Measurements from ENCODE around the gene CASK. TPM values are rescaled to one million over a fixed set of nuclear protein-coding genes. Genes with fewer than 3 reads are reported as not detected.
A peak's percentile ranks its signal among the peaks of the same experiment; 100 is the strongest.

Gene CASK
- polyA plus RNA-seq, 3 donors = 43.6 to 48.2 (median 47.1) TPM

- DNase-seq = no peak
These were observed 332.7 kb downstream of the CASK start for GRCh38 chrX:41590641-41591040.

- DNase-seq = no peak
These were observed 333.6 kb downstream of the CASK start for GRCh38 chrX:41589634-41590270.

GRCh38 chrX:41588271-41588670, 335.1 kb downstream of the CASK start:
- no peak for DNase-seq

DNA sequence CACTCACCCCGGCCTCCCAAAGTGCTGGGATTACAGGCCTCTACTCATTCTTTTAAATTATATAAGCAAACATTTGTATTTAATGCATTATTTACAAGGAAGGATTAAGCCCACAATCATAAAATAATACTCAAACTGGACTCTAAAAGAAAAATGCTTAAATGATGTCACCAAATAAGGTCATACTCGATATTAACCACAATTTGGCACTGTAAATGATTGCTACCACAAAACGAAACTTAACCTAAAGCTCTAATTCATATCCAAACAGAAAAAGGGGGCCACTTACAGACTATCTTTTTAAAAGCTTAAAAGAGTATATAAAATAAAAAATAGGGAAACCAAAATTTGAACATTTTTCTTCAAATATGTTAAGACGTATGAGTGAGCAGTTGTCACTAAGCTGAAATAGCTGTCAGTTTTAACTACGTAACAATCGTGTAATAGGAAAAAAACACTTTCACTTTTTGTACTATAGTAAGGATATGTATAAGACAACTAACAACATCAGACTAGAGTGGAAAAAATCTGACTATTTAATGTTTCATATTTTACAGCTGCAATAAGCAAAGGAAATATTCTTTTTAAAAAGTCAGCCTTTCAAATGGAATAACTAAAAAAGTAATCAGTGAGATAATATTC, 342.8 kb downstream of the CASK start:
- no peak for DNase-seq

- no peak for DNase-seq
These were observed 359.5 kb downstream of the CASK start for GRCh38 chrX:41563876-41564275.

DNA sequence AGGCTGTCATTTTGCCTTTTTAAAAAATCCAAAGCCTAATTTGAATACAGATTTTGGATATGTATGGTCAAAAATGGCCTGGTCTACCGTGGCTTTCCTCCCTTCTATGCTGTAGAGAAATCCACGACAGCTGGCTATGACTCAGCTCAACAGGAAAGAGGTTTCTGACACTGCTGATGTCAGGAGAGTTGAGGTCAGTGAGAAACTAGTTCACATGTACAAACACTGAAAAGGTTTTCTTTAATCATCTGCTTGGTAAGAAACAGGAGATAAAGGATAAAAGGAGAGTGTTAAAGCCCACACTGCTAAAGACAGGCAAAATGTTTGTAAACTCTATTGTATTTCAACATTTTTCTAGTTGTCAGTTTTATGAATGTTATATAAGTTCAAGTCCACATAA, 362.3 kb downstream of the CASK start:
- DNase-seq = peak; percentile 14

GRCh38 chrX:41559235-41560052, 363.9 kb downstream of the CASK start:
- DNase-seq = peak; percentile 10

DNA sequence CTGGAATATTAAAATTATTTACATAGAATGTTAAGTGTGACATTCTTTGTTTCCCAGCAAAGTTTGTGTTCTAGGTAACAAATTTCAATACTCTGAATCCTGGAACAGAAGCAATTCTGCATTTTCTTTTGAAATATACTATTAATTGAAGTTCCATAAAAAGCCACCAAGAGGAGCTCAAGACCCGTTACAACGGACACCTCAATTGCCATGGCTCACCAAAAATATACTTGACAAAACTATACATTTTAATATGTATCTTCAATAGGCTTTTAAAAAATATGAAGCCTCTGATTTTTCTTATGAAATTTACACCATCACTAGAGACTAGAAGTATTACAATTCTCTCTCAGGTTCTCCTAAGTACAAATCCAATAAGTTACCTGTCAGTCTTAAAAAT, 364.8 kb downstream of the CASK start:
- DNase-seq = no peak

DNA sequence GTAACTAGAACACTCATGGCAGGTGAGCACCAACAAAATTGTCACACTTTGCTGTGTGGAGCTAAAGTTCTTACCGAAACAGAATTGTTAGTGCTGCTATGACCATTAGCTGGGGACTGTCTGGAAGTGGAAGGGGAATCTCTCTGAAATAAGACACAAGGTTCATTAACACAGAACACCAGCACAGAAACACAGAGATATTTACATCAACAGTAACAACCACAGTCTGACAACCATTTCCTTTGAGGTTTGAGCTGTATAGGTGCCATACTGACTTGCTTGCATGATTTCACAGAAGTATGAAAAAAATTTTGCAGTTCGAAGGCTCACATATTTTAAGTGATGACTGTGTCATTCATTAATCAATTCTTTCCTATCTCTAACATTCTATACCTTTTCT, 366.4 kb downstream of the CASK start:
- no peak for DNase-seq

GRCh38 chrX:41553688-41554087, 369.7 kb downstream of the CASK start:
- DNase-seq = no peak

GRCh38 chrX:41548411-41548810, 374.9 kb downstream of the CASK start:
- no peak for DNase-seq

DNA sequence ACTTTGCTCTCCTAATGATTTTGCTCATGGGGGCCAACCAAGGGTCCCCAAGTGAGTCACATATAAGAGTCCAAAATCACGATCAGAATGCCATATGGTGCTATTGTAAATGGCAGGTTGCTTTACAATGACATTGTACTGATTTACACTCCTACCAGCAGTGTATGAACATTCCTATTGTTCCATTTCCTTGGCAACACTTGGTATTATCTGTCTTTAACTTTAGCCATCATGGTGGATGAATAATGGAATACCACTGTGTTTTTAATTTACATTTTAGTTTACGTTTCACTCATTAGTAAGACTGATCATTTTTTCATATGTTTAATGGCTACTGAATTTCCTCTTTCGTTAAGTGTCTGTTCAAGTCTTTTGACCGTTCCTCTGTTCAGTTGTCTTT, 379.7 kb downstream of the CASK start:
- DNase-seq = no peak

GRCh38 chrX:41543025-41543424, 380.3 kb downstream of the CASK start:
- DNase-seq = no peak

GRCh38 chrX:41542536-41542935, 380.8 kb downstream of the CASK start:
- no peak for DNase-seq

DNA sequence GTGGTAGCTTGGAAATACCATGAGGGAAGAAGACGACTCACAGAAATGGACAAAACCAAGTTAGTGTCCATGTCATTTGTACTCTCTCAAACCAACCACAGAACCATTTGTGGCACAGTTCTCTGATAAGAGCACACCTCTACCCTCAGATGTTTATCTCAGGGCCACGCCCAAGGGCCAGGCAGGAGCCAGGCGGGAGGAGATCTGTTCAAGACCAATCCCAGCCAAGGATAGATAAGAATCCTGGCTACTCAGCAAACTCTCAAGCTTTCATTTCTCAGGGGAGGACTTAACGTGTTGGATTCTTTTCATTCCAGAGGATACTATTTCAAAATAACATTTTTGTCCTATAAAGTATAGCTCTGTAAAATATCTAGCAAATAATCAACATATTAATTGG, 381.2 kb downstream of the CASK start:
- DNase-seq = no peak

- no peak for DNase-seq
These were observed 382.0 kb downstream of the CASK start for GRCh38 chrX:41541386-41541785.

GRCh38 chrX:41538707-41539106, 384.6 kb downstream of the CASK start:
- no peak for DNase-seq

DNA sequence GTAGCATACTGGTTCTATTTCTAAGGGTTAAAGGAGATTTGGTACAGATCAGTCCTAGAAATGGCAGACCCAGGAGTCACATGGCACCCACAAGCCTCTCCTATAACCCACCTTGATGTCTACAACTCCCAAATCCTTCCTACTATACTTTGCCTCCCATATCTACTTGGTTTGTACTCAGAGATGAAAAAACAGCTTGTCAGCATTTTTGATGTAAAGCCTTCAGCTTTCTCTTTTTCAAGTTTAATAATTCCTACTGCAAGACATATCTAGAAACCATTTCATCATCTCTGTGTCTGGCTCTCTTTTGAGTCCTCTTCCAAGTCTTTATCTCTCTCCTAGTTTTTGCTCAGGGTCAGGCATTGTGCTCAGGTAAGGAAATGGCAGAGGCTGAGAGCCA, 393.3 kb downstream of the CASK start:
- no peak for DNase-seq

- DNase-seq = no peak
These were observed 394.1 kb downstream of the CASK start for GRCh38 chrX:41529221-41529620.

- no peak for DNase-seq
These were observed 394.6 kb downstream of the CASK start for GRCh38 chrX:41528784-41529183.

- no peak for DNase-seq
These were observed 396.4 kb downstream of the CASK start for GRCh38 chrX:41526925-41527324.

DNA sequence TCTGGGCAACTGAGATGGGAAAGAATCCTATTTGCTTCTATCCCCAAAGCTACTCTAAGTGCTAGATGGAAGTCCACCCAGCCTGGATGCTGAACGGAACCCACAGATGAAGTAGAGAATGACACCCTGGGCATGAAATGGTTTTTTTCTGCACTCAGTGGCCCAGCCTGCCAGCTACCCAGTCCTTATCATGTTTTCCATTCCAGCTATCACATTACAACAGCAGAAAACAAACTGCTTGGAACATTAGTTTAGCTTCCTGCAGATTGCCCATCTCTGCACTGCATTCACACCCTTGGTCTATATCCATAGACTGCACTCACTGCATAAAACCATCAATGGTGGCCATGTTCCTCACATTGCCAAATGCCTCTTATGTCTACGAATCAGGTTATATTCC, 397.1 kb downstream of the CASK start:
- no peak for DNase-seq

GRCh38 chrX:41522671-41523070, 400.7 kb downstream of the CASK start:
- DNase-seq = no peak

Measured in renal pelvis (tissue), 4 donors.